HUES6 (cell line): ENCODE measurements around the gene ACOD1.
"Not testable (repeated sequence)": the region's sequence is repeated elsewhere in the genome, so short reads cannot be mapped to it uniquely, and the experiment has no call there.

Experiments used
- H3K27ac ChIP-seq: 2 replicates; pipeline ENCODE4 v1.7.0; 2013; ENCODE audit warnings: low read depth, mild to moderate bottlenecking, low read length, inconsistent platforms
- H3K27me3 ChIP-seq: 2 replicates; pipeline ENCODE4 v1.6.1; 2013; ENCODE audit warnings: low read length; ENCODE audit not compliant: control insufficient read depth, insufficient read depth
- H3K36me3 ChIP-seq: 2 replicates; pipeline ENCODE4 v1.6.1; 2013; ENCODE audit warnings: low read length; ENCODE audit not compliant: control insufficient read depth, insufficient read depth
- H3K4me1 ChIP-seq: 2 replicates; pipeline ENCODE4 v1.6.1; 2013; ENCODE audit warnings: low read length; ENCODE audit not compliant: control insufficient read depth, insufficient read depth
- H3K4me3 ChIP-seq: 2 replicates; pipeline ENCODE4 v1.5.1; 2013; ENCODE audit warnings: low read depth, low read length
- H3K9ac ChIP-seq: one replicate; pipeline ENCODE4 v1.6.1; 2013; ENCODE audit warnings: mild to moderate bottlenecking, low read length
- H3K9me3 ChIP-seq: 2 replicates; pipeline ENCODE4 v1.6.1; 2013; ENCODE audit warnings: low read depth, low read length; ENCODE audit not compliant: control insufficient read depth, insufficient read depth

ACOD1 gene

DNA sequence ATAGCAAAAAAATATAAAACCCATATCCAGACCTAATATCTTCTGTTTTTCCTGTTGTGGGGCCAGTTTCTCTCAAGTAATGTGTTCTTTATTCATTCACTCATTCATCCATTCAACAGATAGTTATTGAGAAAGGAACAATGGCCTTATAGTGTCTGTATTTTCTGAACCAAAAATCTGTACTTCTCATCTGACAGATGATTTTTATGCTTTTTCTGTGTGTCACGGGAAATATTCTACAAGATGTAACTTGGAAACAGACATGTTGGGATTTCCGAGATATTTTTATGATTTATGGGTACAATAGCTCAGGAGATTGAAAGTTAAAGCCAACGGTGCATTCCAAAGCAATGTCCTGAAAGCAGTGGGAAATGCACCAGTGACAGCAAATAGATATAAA, 5.7 kb downstream of the ACOD1 start:
- H3K9ac ChIP-seq, result no peak overlapping the region
- H3K4me1 ChIP-seq, result no peaks in the 10 kb centered on the region
- H3K27ac ChIP-seq, result no peak overlapping the region
- H3K36me3 ChIP-seq, result no peaks in the 10 kb centered on the region
- no peaks in the 10 kb centered on the region for H3K27me3 ChIP-seq
- no peak overlapping the region for H3K4me3 ChIP-seq
- H3K9me3 ChIP-seq, result peaks cover 13% of the 10 kb centered on the region

DNA sequence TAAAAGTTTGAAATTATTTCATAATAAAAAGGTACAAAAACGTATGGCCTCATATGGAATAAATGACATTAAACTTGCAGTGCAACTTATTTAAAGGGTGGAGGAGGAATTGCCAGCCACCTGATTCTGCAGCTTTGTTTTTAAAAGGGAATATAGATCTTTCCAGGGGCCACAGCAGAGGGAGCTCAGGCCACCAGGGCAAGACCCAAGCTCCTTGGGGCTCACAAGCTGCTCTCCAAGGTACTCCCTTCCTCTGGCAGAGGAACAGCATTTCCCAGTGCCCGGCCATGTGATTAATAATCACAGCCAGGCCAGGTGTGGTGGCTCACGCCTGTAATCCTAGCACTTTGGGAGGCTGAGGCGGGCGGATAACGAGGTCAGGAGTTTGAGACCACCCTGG, 6.2 kb downstream of the ACOD1 start:
- H3K4me1 ChIP-seq, result no peaks in the 10 kb centered on the region
- no peaks in the 10 kb centered on the region for H3K36me3 ChIP-seq
- no peak overlapping the region for H3K4me3 ChIP-seq
- H3K27me3 ChIP-seq, result no peaks in the 10 kb centered on the region
- H3K27ac ChIP-seq, result no peak overlapping the region
- no peak overlapping the region for H3K9ac ChIP-seq
- peaks cover 19% of the 10 kb centered on the region for H3K9me3 ChIP-seq

DNA sequence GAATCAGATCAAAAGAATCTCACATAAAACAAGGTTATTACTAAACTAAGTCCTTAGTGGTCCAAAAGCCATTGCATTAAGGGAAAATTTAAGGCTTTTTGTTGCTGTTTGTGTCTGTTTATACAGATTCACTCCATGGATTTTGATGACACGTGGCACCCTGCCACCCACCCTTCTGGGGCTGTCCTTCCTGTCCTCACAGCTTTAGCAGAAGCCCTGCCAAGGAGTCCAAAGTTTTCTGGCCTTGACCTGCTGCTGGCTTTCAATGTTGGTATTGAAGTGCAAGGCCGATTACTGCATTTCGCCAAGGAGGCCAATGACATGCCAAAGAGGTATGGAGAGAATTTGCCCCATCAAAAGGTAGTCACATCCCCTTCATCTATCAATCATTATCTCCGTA, 6.9 kb downstream of the ACOD1 start:
- Histone ChIP-seq H3K27ac (no peak overlapping the region), H3K9ac (no peak overlapping the region), H3K27me3 (no peaks in the 10 kb centered on the region), H3K9me3 (peaks cover 25% of the 10 kb centered on the region), H3K36me3 (no peaks in the 10 kb centered on the region), H3K4me3 (no peak overlapping the region), H3K4me1 (no peaks in the 10 kb centered on the region)

DNA sequence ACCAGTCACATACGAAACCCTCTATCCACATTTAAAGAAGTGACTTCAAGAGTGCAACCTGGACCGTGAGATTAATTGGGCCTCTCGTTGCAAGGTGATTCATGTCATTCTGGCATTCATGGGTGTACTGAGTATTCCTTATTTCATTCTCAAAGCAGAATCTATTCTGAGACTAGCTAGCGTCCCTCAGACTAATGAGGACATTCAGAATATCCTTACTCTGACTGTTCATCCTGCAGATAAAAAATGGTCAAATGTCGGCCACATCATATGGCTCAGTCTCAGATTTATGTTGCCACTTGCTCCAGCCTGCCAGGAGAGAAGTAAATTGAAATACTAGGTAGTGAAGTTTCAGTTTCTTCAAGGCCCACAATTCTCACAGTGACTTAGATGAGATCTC, 7.3 kb downstream of the ACOD1 start:
- no peak overlapping the region for H3K27ac ChIP-seq
- H3K36me3 ChIP-seq, result no peaks in the 10 kb centered on the region
- no peaks in the 10 kb centered on the region for H3K27me3 ChIP-seq
- no peaks in the 10 kb centered on the region for H3K4me1 ChIP-seq
- H3K9me3 ChIP-seq, result peaks cover 30% of the 10 kb centered on the region
- no peak overlapping the region for H3K9ac ChIP-seq
- H3K4me3 ChIP-seq, result no peak overlapping the region

DNA sequence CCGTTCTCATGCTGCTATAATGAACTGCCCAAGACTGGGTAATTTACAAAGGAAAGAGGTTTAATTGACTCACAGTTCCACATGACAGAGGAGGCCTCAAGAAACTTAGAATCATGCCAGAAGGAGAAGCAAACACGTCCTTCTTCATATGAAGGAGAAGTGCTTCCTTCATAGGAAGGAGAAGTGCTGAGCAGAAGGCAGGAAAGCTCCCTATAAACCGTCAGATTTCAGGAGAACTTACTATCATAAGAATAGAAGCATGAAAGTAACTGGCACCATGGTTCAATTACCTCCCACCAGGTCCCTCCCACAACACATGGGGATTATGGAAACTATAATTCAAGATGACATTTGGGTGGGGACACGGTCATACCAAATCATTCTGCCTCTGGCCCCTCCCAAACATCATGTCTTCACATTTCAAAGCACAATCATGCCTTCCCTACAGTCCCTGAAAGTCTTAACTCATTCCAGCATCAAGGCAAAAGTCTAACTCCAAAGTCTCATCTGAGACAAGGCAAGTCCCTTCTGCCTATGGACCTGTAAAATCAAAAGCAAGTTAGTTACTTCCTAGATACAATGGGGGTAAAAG, 10.6 kb downstream of the ACOD1 start:
- H3K9ac ChIP-seq, result no peak overlapping the region
- no peak overlapping the region for H3K4me3 ChIP-seq
- H3K9me3 ChIP-seq, result peaks cover 34% of the 10 kb centered on the region
- H3K4me1 ChIP-seq, result no peaks in the 10 kb centered on the region
- no peaks in the 10 kb centered on the region for H3K36me3 ChIP-seq
- H3K27ac ChIP-seq, result no peak overlapping the region
- H3K27me3 ChIP-seq, result no peaks in the 10 kb centered on the region

DNA sequence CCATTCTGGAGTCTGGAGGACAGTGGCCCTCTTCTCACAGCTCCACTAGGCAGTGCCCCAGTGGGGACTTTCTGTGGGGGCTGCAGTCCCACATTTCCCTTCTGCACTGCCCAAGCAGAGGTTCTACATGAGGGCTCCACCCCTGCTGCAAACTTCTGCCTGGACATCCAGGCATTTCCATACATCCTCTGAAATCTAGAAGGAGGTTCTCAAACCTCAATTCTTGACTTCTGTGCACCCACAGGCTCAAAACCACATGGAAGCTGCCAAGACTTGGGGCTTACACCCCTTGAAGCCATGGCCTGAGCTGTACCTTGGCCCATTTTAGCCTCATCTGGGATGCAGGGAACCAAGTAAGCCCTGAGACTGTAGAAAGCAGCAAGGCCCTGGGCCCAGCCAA, 11.4 kb downstream of the ACOD1 start:
- H3K4me3 ChIP-seq, H3K27me3 ChIP-seq, H3K9ac ChIP-seq, H3K36me3 ChIP-seq, H3K4me1 ChIP-seq, H3K27ac ChIP-seq: not testable (repeated sequence)
- peaks cover 34% of the 10 kb centered on the region for H3K9me3 ChIP-seq

DNA sequence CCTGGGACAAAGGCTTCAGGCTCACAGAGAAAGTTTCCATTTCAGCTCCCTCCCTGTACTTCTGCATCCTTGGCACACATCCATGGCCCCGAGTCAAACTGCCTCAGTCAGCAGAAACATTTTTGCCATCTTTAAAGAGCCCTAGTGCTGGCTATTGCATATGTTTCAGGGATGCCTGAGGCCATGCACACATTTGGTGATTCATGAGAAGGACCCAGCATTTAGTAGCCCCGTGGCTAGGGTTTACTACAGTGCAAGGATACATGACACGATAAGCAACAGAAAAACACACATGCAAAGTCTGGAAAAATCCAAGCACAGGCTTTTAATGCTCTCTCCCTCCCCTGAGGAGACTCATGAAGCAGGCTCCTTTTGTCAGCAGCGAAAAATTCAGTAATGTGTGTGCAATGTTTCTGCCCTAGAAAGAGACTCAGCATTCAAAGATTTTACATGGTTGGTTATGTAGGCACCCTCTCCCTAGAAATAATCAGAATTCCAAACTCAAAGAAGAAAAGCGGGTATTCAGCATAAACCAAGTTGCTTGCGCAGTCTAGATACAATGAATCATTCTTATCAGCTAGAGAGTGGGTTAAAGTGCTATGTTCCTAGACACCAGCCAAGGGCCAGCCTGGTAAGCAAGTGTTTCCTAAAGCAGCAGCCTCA, 17.6 kb downstream of the ACOD1 start:
- H3K27me3 ChIP-seq, result no peaks in the 10 kb centered on the region
- H3K9me3 ChIP-seq, result peaks cover 2% of the 10 kb centered on the region; the same call in 1 of the 2 replicates
- no peaks in the 10 kb centered on the region for H3K36me3 ChIP-seq
- no peak overlapping the region for H3K4me3 ChIP-seq
- peaks cover 4% of the 10 kb centered on the region; the same call in 1 of the 2 replicates for H3K4me1 ChIP-seq
- H3K27ac ChIP-seq, result no peak overlapping the region
- H3K9ac ChIP-seq, result no peak overlapping the region

DNA sequence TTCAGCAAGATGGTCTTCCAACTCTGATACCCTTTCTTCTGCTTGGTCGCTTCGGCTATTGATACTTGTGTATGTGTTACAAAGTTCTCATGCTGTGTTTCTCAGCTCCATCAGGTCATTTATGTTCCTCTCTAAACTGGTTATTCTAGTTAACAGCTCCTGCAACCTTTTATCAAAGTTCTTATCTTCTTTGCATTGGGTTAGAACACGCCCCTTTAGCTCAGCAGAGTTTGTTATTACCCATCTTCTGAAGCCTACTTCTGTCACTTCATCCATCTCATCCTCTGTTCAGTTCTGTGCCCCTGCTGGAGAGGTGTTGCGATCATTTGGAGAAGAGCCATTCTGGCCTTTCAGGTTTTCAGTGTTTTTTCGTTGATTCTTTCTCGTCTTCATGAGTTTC, 18.7 kb downstream of the ACOD1 start:
- Histone ChIP-seq H3K4me1 (peaks cover 4% of the 10 kb centered on the region; the same call in 1 of the 2 replicates), H3K9ac (no peak overlapping the region), H3K9me3 (no peaks in the 10 kb centered on the region), H3K4me3 (no peak overlapping the region), H3K27ac (no peak overlapping the region), H3K27me3 (no peaks in the 10 kb centered on the region), H3K36me3 (no peaks in the 10 kb centered on the region)

DNA sequence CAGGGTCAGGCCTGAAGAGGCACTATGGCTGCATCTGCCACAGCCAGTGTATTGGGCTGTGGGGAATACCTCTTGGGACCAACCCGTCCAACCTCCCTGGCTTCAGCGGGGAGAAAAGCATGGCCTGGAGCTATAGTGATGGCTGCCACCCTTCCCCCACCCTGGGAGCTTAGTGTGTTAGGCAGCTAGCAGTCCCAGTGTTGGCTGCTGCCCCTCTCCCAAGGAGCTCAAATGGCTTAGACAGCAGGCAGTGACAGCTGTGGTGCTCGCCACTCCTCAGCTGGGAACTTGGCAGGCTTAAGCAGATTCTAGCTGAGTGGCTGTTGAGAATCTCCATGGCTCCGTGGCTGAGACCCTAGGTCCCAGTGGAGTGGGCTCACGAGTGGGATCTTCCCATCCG, 19.7 kb downstream of the ACOD1 start:
- peaks cover 4% of the 10 kb centered on the region; the same call in 1 of the 2 replicates for H3K4me1 ChIP-seq
- H3K4me3 ChIP-seq, result no peak overlapping the region
- no peak overlapping the region for H3K27ac ChIP-seq
- no peaks in the 10 kb centered on the region for H3K36me3 ChIP-seq
- no peaks in the 10 kb centered on the region for H3K27me3 ChIP-seq
- no peak overlapping the region for H3K9ac ChIP-seq
- no peaks in the 10 kb centered on the region for H3K9me3 ChIP-seq

DNA sequence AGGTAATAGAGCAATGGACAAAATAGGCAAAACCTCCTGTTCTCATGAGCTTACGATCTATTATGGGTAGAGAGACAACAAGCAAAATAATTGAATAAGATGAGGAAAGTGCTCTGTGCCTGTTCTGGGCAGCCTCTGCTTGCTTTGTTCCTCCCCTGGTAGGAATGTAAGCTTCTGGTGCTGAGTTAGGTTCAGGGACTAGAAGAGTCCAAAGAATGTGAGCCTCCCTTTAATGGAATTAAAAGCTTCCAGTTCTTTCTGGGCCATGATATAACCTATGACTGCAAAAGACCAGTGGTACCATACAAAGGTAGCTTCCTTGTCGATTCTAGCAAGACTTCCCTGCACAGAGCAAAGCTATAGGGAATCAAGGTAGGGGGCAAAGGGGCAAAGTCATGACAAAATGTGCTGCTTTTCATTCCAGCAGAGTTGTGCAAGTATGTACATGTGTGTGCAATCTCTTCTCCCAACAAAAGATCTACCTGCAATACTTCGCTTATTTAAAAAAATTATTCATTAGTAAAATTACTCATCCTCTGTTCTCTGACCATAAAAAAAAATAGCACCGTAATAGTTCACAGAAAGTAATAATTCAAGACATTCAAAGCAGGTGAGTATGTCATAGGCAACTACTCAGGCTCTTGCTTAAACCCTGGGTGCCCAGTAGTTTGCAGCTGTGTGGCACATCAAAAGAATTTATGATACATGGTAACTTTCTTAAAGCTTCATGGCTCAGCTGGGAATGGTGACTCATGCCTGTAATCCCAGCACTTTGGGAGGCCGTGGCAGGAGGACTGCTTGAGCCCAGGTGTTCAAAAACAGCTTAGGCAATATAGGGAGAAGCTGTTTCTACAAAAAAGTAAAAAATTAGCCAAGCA, 21.4 kb downstream of the ACOD1 start:
- H3K9me3 ChIP-seq, result no peaks in the 10 kb centered on the region
- H3K27ac ChIP-seq, result no peak overlapping the region
- H3K4me1 ChIP-seq, result peaks cover 4% of the 10 kb centered on the region; the same call in 1 of the 2 replicates
- no peak overlapping the region for H3K4me3 ChIP-seq
- H3K36me3 ChIP-seq, result no peaks in the 10 kb centered on the region
- H3K27me3 ChIP-seq, result no peaks in the 10 kb centered on the region
- H3K9ac ChIP-seq, result no peak overlapping the region

DNA sequence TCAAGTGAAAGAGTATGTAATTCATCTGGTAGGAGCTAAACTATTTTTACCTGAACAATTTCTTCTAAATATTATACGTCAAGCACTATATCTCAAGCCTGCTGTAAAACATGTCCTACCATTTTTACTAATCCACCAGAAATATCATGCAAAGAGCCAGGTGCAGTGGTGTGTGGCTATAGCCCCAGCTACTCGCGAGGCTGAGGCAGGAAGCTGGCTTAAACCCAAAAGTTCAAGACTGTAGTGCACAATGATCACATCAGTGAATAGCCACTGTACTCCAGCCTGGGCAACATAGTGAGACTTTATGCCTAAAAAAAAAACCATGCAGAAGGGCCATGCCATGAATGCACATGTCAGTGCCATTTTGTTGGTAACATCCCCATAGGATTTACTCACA, 22.9 kb downstream of the ACOD1 start:
- no peak overlapping the region for H3K27ac ChIP-seq
- no peaks in the 10 kb centered on the region for H3K36me3 ChIP-seq
- peaks cover 4% of the 10 kb centered on the region; the same call in 1 of the 2 replicates for H3K4me1 ChIP-seq
- no peak overlapping the region for H3K4me3 ChIP-seq
- no peaks in the 10 kb centered on the region for H3K27me3 ChIP-seq
- H3K9me3 ChIP-seq, result no peaks in the 10 kb centered on the region
- H3K9ac ChIP-seq, result no peak overlapping the region
